Activated T-helper 1 cell treated with anti-CD3 and anti-CD28 coated beads, Interleukin-12 subunit alpha, Interleukin-12 subunit beta, Interleukin-2, Interleukin-4 antibody, amounts not matched to agents 30 ng/mL and 10 ng/mL and 1 ng/mL, durations not matched to agents 14 hours and 24 hours and 36 hours (primary cell): ENCODE data around the gene RPS6KA2. TPM values are rescaled to one million over a fixed set of nuclear protein-coding genes. Genes with fewer than 3 reads are reported as not detected.

ENCODE experiments used
- DNase-seq: peaks from one replicate; pipeline ENCODE4 v3.0.0; 2021; ENCODE audit warnings: low spot score
- H3K27ac Mint-ChIP-seq: one replicate; pipeline ENCODE4 v1.8.0; 2021; ENCODE audit warnings: mild to moderate bottlenecking, mixed read lengths
- H3K27me3 Mint-ChIP-seq: one replicate; pipeline ENCODE4 v1.8.0; 2022; ENCODE audit warnings: mild to moderate bottlenecking, moderate library complexity, mixed read lengths; ENCODE audit not compliant: insufficient read depth
- H3K36me3 Mint-ChIP-seq: one replicate; pipeline ENCODE4 v1.8.0; 2021; ENCODE audit warnings: low read depth, mixed read lengths
- H3K4me1 Mint-ChIP-seq: one replicate; pipeline ENCODE4 v1.8.0; 2021; ENCODE audit warnings: low read depth, mixed read lengths
- H3K4me3 Mint-ChIP-seq: one replicate; pipeline ENCODE4 v1.8.0; 2021; ENCODE audit warnings: mild to moderate bottlenecking, moderate library complexity, mixed read lengths
- H3K9me3 Mint-ChIP-seq: one replicate; pipeline ENCODE4 v1.8.0; 2021; ENCODE audit warnings: mixed read lengths
- intact Hi-C: fragments of 100-400 bp; cut with micrococcal nuclease; formaldehyde crosslinking; loops from one replicate; pipeline ENCODE4 v1.15.1; 2024
- total RNA-seq: library from RNA; stranded (reverse); gene quantifications from 2 replicates; pipeline ENCODE4 v1.2.3, GENCODE V29; 2022

The RPS6KA2 gene
- total RNA-seq, 1 donor from 2014 or later, result 2.0 TPM

GRCh38 chr6:166662690-166663089 lies 35.6 kb upstream of the RPS6KA2 start:
- intact Hi-C loops, result no loop called here
- Mint-ChIP-seq H3K36me3 (no peaks in the 10 kb centered on the region), H3K4me3 (no peak overlapping the region), H3K27me3 (peaks cover 2% of the 10 kb centered on the region), H3K4me1 (peaks cover under 1% of the 10 kb centered on the region), H3K9me3 (no peaks in the 10 kb centered on the region), H3K27ac (no peak overlapping the region)
- DNase-seq, result no peak

- DNase-seq, result no peak
- Mint-ChIP-seq H3K4me1 (peaks cover 9% of the 10 kb centered on the region), H3K27me3 (peaks cover 2% of the 10 kb centered on the region), H3K27ac (no peak overlapping the region), H3K9me3 (no peaks in the 10 kb centered on the region), H3K4me3 (no peak overlapping the region), H3K36me3 (no peaks in the 10 kb centered on the region)
- intact Hi-C loops, result no loop called here
Measured at GRCh38 chr6:166661327-166662085, 34.5 kb upstream of the RPS6KA2 start.

DNA sequence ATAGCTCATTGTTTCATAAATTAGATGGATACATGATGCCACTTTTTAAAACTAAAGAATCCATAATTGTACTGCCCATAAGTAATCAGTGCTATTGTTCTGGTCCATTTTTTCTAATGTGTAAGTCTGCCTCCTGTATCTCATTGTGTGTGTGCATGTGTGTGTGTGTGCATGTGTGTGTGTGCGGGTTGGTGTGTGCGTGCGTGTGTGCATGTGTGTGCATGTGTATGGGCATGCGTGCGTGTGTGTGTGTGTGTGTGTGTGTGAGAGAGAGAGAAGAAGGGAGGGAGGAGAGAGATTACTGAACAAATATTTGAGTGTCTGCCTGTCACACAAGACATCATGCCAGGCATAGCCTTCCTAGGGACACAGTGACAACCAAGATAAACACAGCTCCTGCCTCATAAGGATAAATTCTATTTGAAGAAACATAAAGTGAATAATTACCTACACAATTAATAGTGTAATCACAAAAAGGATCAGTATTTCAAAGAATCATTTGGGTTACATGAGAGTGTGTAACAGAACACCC lies 33.2 kb upstream of the RPS6KA2 start:
- DNase-seq, result no peak
- Mint-ChIP-seq H3K9me3 (no peaks in the 10 kb centered on the region), H3K4me1 (peaks cover 9% of the 10 kb centered on the region), H3K36me3 (no peaks in the 10 kb centered on the region), H3K27me3 (peaks cover 2% of the 10 kb centered on the region), H3K4me3 (no peak overlapping the region), H3K27ac (no peak overlapping the region)
- intact Hi-C loops, result no loop called here

DNA sequence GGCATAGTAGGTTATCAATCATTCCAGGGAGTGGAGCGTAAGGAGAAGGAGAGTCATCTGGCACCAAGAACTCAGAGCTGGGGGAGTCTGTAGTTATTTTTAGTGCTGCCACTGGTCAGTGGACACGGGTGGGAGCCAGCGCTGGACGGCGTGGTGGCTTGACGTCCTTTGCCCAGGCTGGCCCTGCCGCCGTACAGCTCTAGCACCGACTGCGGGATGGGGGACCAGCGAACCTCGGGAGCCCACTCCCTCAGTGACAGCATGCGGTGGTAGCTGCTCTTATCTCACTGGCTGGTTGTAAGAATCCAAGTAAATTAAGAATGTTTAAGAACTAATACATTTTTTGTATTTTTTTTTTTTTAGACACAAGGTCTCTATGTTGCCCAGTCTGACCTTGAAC lies 32.5 kb upstream of the RPS6KA2 start:
- Mint-ChIP-seq H3K9me3 (no peaks in the 10 kb centered on the region), H3K36me3 (no peaks in the 10 kb centered on the region), H3K27ac (no peak overlapping the region), H3K4me1 (peaks cover 9% of the 10 kb centered on the region), H3K27me3 (peaks cover 2% of the 10 kb centered on the region), H3K4me3 (no peak overlapping the region)
- intact Hi-C loops, result no loop called here
- DNase-seq, result no peak

GRCh38 chr6:166658792-166659150 lies 31.7 kb upstream of the RPS6KA2 start:
- Mint-ChIP-seq H3K36me3 (no peaks in the 10 kb centered on the region), H3K27me3 (peaks cover 2% of the 10 kb centered on the region), H3K27ac (no peak overlapping the region), H3K4me1 (peaks cover 9% of the 10 kb centered on the region), H3K9me3 (no peaks in the 10 kb centered on the region), H3K4me3 (no peak overlapping the region)
- DNase-seq, result no peak
- intact Hi-C loops, result no loop called here

GRCh38 chr6:166658115-166658791 lies 31.2 kb upstream of the RPS6KA2 start:
- H3K27me3 Mint-ChIP-seq, result peaks cover 2% of the 10 kb centered on the region
- H3K27ac Mint-ChIP-seq, result no peak overlapping the region
- H3K4me3 Mint-ChIP-seq, result no peak overlapping the region
- H3K4me1 Mint-ChIP-seq, result peaks cover 9% of the 10 kb centered on the region
- intact Hi-C loops, result no loop called here
- H3K36me3 Mint-ChIP-seq, result no peaks in the 10 kb centered on the region
- no peaks in the 10 kb centered on the region for H3K9me3 Mint-ChIP-seq
- DNase-seq, result no peak

DNA sequence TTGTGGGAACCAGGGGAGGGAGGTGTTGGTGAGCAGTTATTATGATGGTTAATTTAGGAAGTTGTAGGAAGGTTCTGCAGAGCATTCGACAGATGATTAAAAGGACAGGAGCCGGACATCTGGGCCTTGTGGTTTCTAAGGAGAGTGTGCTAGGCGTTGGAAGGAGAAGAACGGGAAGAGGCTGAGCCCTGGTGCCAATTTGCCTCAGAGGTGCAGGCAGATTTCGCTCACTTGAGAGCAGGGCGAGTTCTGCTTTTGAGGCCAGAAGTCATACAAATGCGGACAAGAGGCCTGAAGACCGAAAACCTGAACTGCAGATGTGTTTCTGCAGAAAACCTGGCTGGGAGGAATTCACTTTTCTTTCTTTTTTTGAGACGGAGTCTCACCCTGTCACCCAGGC lies 30.5 kb upstream of the RPS6KA2 start:
- no peak for DNase-seq
- peaks cover 2% of the 10 kb centered on the region for H3K27me3 Mint-ChIP-seq
- no peak overlapping the region for H3K4me3 Mint-ChIP-seq
- no peaks in the 10 kb centered on the region for H3K36me3 Mint-ChIP-seq
- intact Hi-C loops, result no loop called here
- H3K9me3 Mint-ChIP-seq, result no peaks in the 10 kb centered on the region
- no peak overlapping the region for H3K27ac Mint-ChIP-seq
- H3K4me1 Mint-ChIP-seq, result peaks cover 9% of the 10 kb centered on the region

- no peak for DNase-seq
- Mint-ChIP-seq H3K9me3 (no peaks in the 10 kb centered on the region), H3K4me1 (peaks cover 9% of the 10 kb centered on the region), H3K27ac (no peak overlapping the region), H3K36me3 (no peaks in the 10 kb centered on the region), H3K27me3 (peaks cover 3% of the 10 kb centered on the region), H3K4me3 (no peak overlapping the region)
- intact Hi-C loops, result no loop called here
Measured at GRCh38 chr6:166656230-166657151, 29.4 kb upstream of the RPS6KA2 start.

- intact Hi-C loops, result no loop called here
- Mint-ChIP-seq H3K4me3 (no peak overlapping the region), H3K36me3 (no peaks in the 10 kb centered on the region), H3K27me3 (peaks cover 3% of the 10 kb centered on the region), H3K27ac (no peak overlapping the region), H3K9me3 (no peaks in the 10 kb centered on the region), H3K4me1 (peaks cover 9% of the 10 kb centered on the region)
- no peak for DNase-seq
Measured at GRCh38 chr6:166655713-166656229, 28.7 kb upstream of the RPS6KA2 start.

DNA sequence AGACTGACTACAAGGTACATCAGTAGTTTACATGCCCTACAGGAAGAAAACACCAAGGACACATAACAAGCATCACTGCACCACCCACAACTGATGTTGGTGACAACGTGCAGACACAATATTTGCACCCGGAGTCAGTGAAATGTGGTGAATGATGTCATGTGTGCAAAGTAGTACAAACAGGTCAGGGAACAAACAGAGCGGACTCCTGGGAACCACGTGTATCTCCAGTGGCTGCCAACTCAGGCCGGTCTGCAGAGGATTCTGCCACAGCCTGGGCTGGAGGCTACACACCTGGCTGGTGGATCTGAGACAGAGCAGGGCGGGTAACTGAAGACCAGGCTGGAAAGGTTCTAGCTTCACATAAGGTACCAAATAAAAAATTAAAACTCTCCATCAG lies 28.2 kb upstream of the RPS6KA2 start:
- H3K36me3 Mint-ChIP-seq, result no peaks in the 10 kb centered on the region

DNA sequence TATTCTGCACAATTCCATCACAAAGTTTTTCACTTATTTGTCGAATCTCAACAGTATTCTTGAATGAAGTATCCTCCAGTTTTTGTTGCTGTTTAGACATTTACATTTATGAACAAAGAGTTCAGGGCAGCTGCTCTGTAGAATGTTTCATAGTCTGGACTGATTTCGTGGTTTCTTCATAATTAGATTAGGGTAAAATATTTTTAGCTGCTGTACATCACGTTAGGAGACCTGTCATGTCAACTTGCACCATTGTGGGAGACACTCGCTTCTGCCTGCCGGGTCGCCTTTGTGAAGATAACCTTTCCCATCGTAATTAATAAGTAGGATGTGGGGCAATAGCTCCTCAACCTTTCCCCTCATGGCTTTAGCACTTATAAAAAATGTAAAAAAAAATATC lies 27.5 kb upstream of the RPS6KA2 start:
- intact Hi-C loops, result no loop called here

More for the DNA sequence above, 28.2 kb upstream of the RPS6KA2 start:
- Mint-ChIP-seq H3K27me3 (peaks cover 3% of the 10 kb centered on the region), H3K9me3 (no peaks in the 10 kb centered on the region), H3K27ac (no peak overlapping the region), H3K4me3 (no peak overlapping the region), H3K4me1 (peaks cover 9% of the 10 kb centered on the region)
- intact Hi-C loops, result no loop called here
- DNase-seq, result no peak

GRCh38 chr6:166653639-166653941 lies 26.5 kb upstream of the RPS6KA2 start:
- no peak for DNase-seq
- Mint-ChIP-seq H3K27me3 (peaks cover 4% of the 10 kb centered on the region), H3K27ac (no peak overlapping the region), H3K4me3 (no peak overlapping the region), H3K9me3 (no peaks in the 10 kb centered on the region), H3K36me3 (no peaks in the 10 kb centered on the region), H3K4me1 (peaks cover 9% of the 10 kb centered on the region)
- intact Hi-C loops, result no loop called here

More for the DNA sequence above, 27.5 kb upstream of the RPS6KA2 start:
- no peak for DNase-seq
- Mint-ChIP-seq H3K36me3 (no peaks in the 10 kb centered on the region), H3K27ac (no peak overlapping the region), H3K9me3 (no peaks in the 10 kb centered on the region), H3K27me3 (peaks cover 4% of the 10 kb centered on the region), H3K4me3 (no peak overlapping the region), H3K4me1 (peaks cover 9% of the 10 kb centered on the region)
